Activated gamma-delta T cell treated with Interleukin-2 at 50 U/mL for 16 hours (primary cell): Measurements from ENCODE around the gene GAPVD1.
"Not testable (repeated sequence)": the region's sequence is repeated elsewhere in the genome, so short reads cannot be mapped to it uniquely, and the experiment has no call there.

Source experiments
- DNase-seq: peaks from one replicate; pipeline ENCODE4 v3.0.0-alpha.2; 2020

Gene GAPVD1

GRCh38 chr9:125246261-125246667 lies 15.4 kb upstream of the GAPVD1 start:
- DNase-seq = no peak

DNA sequence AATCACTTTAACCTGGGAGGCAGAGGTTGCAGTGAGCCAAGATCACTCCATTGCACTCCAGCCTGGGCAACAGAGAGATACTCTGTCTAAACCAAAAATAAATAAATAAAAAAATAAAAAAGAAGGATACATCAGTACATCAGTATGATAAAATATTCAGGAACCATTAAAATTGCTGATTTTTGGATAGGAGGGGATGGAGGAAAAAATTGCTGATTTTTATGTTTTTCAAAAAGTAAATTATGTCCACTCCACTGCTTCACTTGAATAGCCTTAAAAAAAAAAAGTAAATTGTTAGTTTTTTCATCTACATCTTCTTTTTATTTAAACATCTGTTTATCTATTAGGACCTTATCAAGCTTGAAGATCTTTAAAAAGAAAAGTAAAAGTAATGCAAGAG lies 7.4 kb upstream of the GAPVD1 start:
- no peak for DNase-seq

GRCh38 chr9:125255781-125256391 lies 5.7 kb upstream of the GAPVD1 start:
- DNase-seq = no peak

GRCh38 chr9:125258160-125258785 lies 3.4 kb upstream of the GAPVD1 start:
- DNase-seq = no peak

DNA sequence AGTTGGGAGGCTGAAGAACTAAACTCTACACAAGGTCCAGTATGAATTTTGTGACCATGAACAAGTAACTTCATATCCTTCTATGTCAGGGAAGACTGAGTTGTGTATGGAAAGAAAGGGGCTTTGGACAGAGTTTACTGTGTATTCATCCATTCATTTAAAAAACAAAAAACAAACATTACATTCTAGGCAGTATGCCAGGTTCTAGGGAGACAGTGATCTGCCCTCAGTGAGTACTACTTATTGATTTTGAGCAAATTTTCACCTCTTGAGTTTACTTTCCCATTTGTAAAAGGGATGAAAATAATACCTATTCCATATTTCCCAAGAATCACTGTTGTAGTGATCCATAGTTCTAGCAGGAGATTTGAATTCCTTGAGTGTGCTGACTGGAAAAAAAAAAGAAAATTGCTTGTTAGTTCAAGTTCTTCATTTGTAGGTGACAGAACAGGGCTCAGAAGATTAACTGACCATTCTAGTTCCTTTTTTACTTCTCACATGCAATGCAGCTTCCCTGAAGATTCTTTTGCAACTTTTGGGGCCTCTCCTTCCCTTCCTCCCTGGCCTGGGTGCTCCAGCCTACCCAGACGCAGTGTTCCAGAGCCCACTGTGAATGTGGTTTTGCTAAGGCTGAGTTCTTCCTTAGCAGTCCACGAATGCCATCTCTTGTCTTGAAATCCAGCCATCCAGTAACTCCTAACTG lies 2.6 kb upstream of the GAPVD1 start:
- no peak for DNase-seq

DNA sequence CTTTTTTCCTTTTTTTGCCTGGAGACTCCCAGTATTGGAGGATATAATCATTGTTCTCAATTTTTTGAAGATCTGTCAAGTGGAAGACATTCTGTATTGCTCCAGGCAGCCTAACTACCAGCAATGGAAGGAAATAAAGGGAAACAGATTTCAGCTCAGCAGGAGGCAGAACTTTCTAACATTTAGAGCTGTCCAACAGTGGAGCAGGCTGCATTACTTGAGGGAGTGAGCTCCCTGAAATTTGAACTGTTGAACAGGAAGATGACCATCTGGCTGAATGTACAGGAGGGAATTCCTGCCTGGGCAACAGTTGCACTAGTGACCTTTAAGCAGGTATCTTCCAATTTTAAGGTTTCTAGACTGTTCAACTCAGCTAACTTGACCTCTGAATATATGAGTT lies 1.1 kb upstream of the GAPVD1 start:
- no peak for DNase-seq

DNA sequence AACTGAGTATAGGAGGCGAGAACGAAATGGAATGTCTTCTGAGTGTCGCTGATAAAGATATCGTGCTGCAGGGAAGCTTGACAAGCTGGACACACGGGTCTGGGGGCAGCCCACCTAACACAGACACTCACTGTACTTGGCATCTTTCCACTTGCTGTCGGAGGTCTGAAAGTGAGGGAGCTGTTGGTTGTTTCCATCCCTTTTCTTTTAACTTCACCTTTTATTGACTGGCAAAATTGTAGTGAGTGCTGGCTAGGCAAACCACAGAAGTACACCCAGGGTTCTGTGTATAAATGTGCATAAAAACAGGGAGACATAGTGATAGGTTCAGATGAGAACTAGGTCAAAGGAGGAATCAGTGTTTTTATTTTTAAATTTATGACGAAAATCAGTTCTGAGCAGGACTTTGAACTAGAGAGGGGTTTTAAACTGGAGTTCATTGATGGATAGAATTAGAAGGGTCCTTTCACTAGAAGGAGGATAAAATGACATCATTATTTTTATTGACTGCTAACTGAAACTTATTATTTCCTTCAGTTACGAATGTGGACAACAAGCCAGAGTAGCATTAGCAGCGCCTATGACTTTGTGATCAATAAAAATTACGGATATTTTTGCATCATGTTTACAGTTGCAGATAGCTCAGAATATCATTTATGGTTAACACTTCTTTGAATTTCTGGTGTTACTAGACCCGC lies 817 bp downstream of the GAPVD1 start:
- DNase-seq = no peak

GRCh38 chr9:125264068-125264467 lies 2.4 kb downstream of the GAPVD1 start:
- DNase-seq = not testable (repeated sequence)

GRCh38 chr9:125268394-125269013 lies 6.9 kb downstream of the GAPVD1 start:
- no peak for DNase-seq

- no peak for DNase-seq
These were observed 7.4 kb downstream of the GAPVD1 start for GRCh38 chr9:125269014-125269397.

DNA sequence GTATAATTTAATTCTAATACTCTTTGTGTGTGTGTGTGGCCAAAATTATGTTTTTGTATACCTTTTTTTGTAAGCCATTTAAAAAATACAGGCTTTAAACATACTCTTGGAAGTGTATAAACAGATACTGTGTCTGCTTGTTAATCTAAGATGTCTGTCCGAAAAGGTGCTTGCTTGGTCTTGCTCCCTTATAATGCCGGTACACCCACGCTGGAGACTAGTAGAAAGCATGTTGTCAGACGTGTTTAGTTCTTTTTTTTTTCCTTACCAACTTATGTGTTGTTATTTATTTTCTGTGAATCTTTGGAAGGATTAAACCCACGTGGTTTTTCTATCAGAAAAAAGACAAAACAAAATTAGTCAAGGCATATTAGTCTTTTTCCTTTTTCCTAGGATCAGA lies 9.5 kb downstream of the GAPVD1 start:
- no peak for DNase-seq

DNA sequence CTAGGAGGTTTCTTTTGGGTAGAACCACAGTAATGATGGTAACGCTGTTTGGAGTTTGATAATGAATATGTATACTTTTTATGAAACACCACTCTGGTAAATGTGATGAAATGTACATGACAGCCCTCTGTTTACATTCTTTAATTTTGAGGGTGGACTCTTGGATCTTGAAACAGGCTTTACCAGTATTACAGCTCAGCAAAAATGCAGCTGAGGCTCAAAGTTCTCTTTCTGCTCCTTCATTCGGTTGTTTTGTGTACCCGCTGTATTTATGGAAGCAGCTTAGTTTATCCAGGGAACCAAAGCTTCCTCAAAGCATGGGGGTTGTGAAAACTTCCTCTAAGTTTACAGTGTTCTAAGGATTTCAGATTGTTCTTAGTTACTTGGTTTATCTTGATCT lies 11.1 kb downstream of the GAPVD1 start:
- no peak for DNase-seq

DNA sequence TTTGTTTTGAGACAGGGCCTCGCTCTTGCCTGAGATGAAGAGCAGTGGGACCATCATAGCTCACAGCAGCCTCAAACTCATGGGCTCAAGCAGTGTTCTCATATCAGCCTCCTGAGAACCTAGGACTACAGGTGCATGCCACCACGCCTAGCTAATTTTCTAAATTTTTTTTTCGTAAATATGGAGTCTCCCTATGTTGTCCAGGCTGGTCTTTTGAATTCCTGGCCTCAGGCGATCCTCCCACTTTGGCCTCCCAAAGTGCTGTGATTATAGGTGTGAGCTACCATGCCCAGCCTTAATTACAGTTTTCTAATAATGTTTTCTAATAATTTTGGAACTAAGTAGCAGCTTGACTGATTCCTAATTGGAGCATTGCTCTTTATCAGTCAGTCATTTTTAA lies 15.1 kb downstream of the GAPVD1 start:
- no peak for DNase-seq

- DNase-seq = no peak
These were observed 15.8 kb downstream of the GAPVD1 start for GRCh38 chr9:125277411-125277810.

DNA sequence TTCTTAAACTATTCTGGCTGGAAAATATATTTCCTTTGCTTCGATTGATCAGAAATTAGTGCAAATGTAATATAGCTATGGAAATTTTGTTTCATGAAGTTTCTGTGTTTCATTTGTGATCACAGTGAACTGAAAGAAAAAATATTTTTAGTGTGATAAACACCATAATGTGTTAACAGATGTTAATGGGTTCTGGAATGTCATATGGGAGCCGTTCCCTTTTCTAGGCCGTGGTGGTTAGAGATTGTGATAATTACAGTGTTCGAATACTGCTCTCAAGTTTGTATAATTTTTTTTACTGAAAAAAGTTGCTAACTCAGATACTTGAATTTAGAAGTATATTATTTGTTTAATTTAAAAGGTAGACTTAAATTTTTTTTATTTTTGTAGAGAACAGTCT lies 19.3 kb downstream of the GAPVD1 start:
- DNase-seq = no peak

GRCh38 chr9:125284855-125285254 lies 23.2 kb downstream of the GAPVD1 start:
- DNase-seq = no peak

GRCh38 chr9:125286935-125287433 lies 25.4 kb downstream of the GAPVD1 start:
- not testable (repeated sequence) for DNase-seq

- no peak for DNase-seq
These were observed 31.5 kb downstream of the GAPVD1 start for GRCh38 chr9:125293134-125293533.

- DNase-seq = no peak
These were observed 34.0 kb downstream of the GAPVD1 start for GRCh38 chr9:125295657-125296056.

DNA sequence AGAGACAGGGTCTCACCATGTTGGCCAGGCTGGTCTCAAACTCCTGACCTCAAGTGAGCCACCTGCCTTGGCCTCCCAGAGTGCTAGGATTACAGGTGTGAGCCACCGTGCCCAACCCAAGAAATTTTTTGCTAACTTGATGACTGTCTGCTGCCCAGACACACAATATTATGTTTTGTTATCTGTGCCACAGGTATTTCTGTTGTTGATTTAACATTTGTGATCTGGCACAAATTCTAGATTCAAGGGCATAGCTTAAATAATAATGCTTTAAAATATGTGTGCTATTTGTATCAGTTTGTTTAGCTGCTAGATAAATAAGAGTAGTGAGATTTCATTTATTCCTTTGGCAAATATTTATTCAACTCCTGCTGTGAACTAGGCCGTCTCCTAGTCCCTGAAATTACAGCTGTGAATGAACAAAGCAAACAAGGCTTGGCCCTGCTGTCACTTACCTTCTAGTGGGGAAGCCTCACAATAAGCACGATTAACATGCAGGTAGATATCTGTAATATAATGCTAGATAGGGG lies 35.3 kb downstream of the GAPVD1 start:
- no peak for DNase-seq

DNA sequence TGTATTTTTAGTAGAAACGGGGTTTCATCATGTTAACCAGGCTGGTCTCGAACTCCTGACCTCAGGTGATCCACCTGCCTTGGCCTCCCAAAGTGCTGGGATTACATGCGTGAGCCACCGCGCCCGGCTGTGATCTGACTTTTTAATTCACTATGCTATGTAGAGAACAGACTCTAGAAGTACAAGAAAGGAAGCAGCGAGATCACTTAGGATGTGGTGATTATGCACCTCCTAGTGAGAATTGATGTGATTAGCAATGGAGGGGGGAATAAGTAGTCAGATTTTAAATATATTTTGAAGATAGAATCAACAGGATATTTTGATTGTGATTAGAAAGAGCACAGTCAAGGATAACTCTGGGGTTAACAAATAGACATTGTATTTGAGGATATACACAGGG lies 36.3 kb downstream of the GAPVD1 start:
- DNase-seq = no peak

- DNase-seq = no peak
These were observed 40.6 kb downstream of the GAPVD1 start for GRCh38 chr9:125302241-125302640.

DNA sequence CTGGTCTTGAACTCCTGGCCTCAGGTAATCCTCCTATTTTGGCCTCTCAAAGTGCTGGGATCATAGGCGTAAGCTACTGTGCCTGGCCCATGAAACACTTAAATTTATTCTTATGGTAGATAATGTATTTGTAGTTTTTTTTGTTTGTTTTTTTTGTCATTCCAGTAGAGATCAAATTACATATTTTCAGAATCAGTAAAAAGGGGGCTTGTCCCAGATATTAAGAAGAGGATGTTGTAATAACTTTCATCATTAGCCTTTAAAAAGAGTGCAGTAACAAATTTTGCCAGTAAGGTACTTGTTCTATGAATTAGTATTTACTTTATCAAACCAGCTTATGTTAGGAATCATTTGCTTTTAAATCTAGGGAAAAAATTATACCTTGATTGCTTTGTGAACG lies 42.6 kb downstream of the GAPVD1 start:
- no peak for DNase-seq
